Neural crest cell (in vitro differentiated cells): ENCODE data around the gene TBX15. TPM values are rescaled to one million over a fixed set of nuclear protein-coding genes. Genes with fewer than 3 reads are reported as not detected.

Experiments used
- DNase-seq: peaks from one replicate; pipeline ENCODE4 v3.0.0; 2021; ENCODE audit warnings: low read depth, mixed read lengths, low spot score
- H3K27ac Mint-ChIP-seq: one replicate; pipeline ENCODE4 v1.8.0; 2021; ENCODE audit warnings: mild to moderate bottlenecking, mixed read lengths; ENCODE audit not compliant: unreplicated experiment
- H3K27me3 Mint-ChIP-seq: 2 replicates; pipeline ENCODE4 v1.8.0; 2021; ENCODE audit warnings: low read depth, mild to moderate bottlenecking, mixed read lengths
- H3K36me3 Mint-ChIP-seq: 2 replicates; pipeline ENCODE4 v1.8.0; 2021; ENCODE audit warnings: low read depth, mild to moderate bottlenecking, mixed read lengths
- H3K4me1 Mint-ChIP-seq: 2 replicates; pipeline ENCODE4 v1.8.0; 2021; ENCODE audit warnings: mixed read lengths
- H3K4me3 Mint-ChIP-seq: one replicate; pipeline ENCODE4 v1.8.0; 2021; ENCODE audit warnings: mild to moderate bottlenecking, mixed read lengths
- H3K9me3 Mint-ChIP-seq: 2 replicates; pipeline ENCODE4 v1.8.0; 2021; ENCODE audit warnings: mixed read lengths
- CTCF ChIP-seq: fragments of 200-600 bp; sonication (generic); conservative IDR thresholded peaks from 2 replicates; pipeline ENCODE4 v1.5.0; 2021; ENCODE audit warnings: antibody characterized with exemption, mild to moderate bottlenecking
- total RNA-seq: library from RNA; stranded (reverse); gene quantifications from 2 replicates; pipeline ENCODE4 v1.2.1, GENCODE V29; 2021

TBX15 gene
- total RNA-seq, 1 donor from 2014 or later, result 3.2 TPM

GRCh38 chr1:118900643-118901440, 87.3 kb downstream of the TBX15 start:
- Mint-ChIP-seq H3K27me3 (no peaks in the 10 kb centered on the region), H3K36me3 (no peaks in the 10 kb centered on the region), H3K27ac (no peak overlapping the region), H3K4me1 (no peaks in the 10 kb centered on the region), H3K4me3 (no peak overlapping the region), H3K9me3 (peaks cover 2% of the 10 kb centered on the region)
- no peak for TF ChIP-seq CTCF
- no peak for DNase-seq

- Mint-ChIP-seq H3K4me1 (no peaks in the 10 kb centered on the region), H3K4me3 (no peak overlapping the region), H3K27ac (peak overlapping the region; percentile 30), H3K27me3 (peaks cover 4% of the 10 kb centered on the region), H3K9me3 (peaks cover 2% of the 10 kb centered on the region), H3K36me3 (no peaks in the 10 kb centered on the region)
- no peak for TF ChIP-seq CTCF
- no peak for DNase-seq
Observed at GRCh38 chr1:118899340-118899739, 88.8 kb downstream of the TBX15 start.

- Mint-ChIP-seq H3K27me3 (peaks cover 7% of the 10 kb centered on the region), H3K36me3 (no peaks in the 10 kb centered on the region), H3K9me3 (no peaks in the 10 kb centered on the region), H3K27ac (no peak overlapping the region), H3K4me3 (no peak overlapping the region), H3K4me1 (no peaks in the 10 kb centered on the region)
- DNase-seq, result no peak
- TF ChIP-seq CTCF, result no peak
Observed at GRCh38 chr1:118898712-118899111, 89.4 kb downstream of the TBX15 start.

- Mint-ChIP-seq H3K9me3 (no peaks in the 10 kb centered on the region), H3K27me3 (peaks cover 7% of the 10 kb centered on the region), H3K36me3 (no peaks in the 10 kb centered on the region), H3K4me3 (no peak overlapping the region), H3K27ac (no peak overlapping the region), H3K4me1 (no peaks in the 10 kb centered on the region)
- DNase-seq, result no peak
- no peak for TF ChIP-seq CTCF
Observed at GRCh38 chr1:118896416-118896815, 91.7 kb downstream of the TBX15 start.

- Mint-ChIP-seq H3K27me3 (peaks cover 9% of the 10 kb centered on the region), H3K27ac (no peak overlapping the region), H3K9me3 (no peaks in the 10 kb centered on the region), H3K4me1 (no peaks in the 10 kb centered on the region), H3K36me3 (no peaks in the 10 kb centered on the region), H3K4me3 (no peak overlapping the region)
- no peak for TF ChIP-seq CTCF
- no peak for DNase-seq
Observed at GRCh38 chr1:118894836-118895235, 93.3 kb downstream of the TBX15 start.
